NB4 (cell line): ENCODE data around the gene UBE2V1.

Source experiments
- CTCF ChIP-seq: IDR thresholded peaks from one replicate; pipeline ENCODE4 v1.5.1; 2012; ENCODE audit warnings: low read depth, low read length
- POLR2A ChIP-seq: IDR thresholded peaks from 2 replicates; pipeline ENCODE4 v1.6.1; 2011; ENCODE audit warnings: mild to moderate bottlenecking; ENCODE audit not compliant: insufficient read length; ENCODE audit errors: extremely low read depth

GRCh38 chr20:50120935-50121693, 8.2 kb upstream of the UBE2V1 start:
- TF ChIP-seq CTCF (peak; percentile 92), POLR2A (no peak)
